ENCODE results near the gene TNIP1.

Gene TNIP1

GRCh38 chr5:151005187-151005949 is 75.5 kb downstream of the TNIP1 start:
- in situ Hi-C loops (cut with MboI; ENCODE audit: low sequenced_read_pairs): no loop called here

GRCh38 chr5:151004499-151004898 is 76.3 kb downstream of the TNIP1 start:
- in situ Hi-C loops (cut with MboI; ENCODE audit: low sequenced_read_pairs): no loop called here

GRCh38 chr5:151003503-151003860 is 77.4 kb downstream of the TNIP1 start:
- in situ Hi-C loops (cut with MboI; ENCODE audit: low sequenced_read_pairs): no loop called here

GRCh38 chr5:151002681-151003502 is 77.9 kb downstream of the TNIP1 start:
- in situ Hi-C loops (cut with MboI; ENCODE audit: low sequenced_read_pairs): no loop called here

- in situ Hi-C loops (cut with MboI; ENCODE audit: low sequenced_read_pairs): no loop called here
Measured at GRCh38 chr5:151002250-151002649, 78.6 kb downstream of the TNIP1 start.

GRCh38 chr5:151001436-151001835 is 79.4 kb downstream of the TNIP1 start:
- in situ Hi-C loops (cut with MboI; ENCODE audit: low sequenced_read_pairs): no loop called here

GRCh38 chr5:150999704-151000442 is 81.0 kb downstream of the TNIP1 start:
- in situ Hi-C loops (cut with MboI; ENCODE audit: low sequenced_read_pairs): no loop called here

GRCh38 chr5:150993826-150994412 is 86.9 kb downstream of the TNIP1 start:
- in situ Hi-C loops (cut with MboI; ENCODE audit: low sequenced_read_pairs): no loop called here

GRCh38 chr5:150993422-150993821 is 87.4 kb downstream of the TNIP1 start:
- in situ Hi-C loops (cut with MboI; ENCODE audit: low sequenced_read_pairs): no loop called here

GRCh38 chr5:150992705-150993104 is 88.1 kb downstream of the TNIP1 start:
- in situ Hi-C loops (cut with MboI; ENCODE audit: low sequenced_read_pairs): no loop called here

- in situ Hi-C loops (cut with MboI; ENCODE audit: low sequenced_read_pairs): no loop called here
Measured at GRCh38 chr5:150989695-150990094, 91.1 kb downstream of the TNIP1 start.

GRCh38 chr5:150987746-150988145 is 93.1 kb downstream of the TNIP1 start:
- in situ Hi-C loops (cut with MboI; ENCODE audit: low sequenced_read_pairs): no loop called here

All from HL-60/S4 (cell line).